Activated CD4-positive, alpha-beta T cell treated with anti-CD3 and anti-CD28 coated beads, Interleukin-2, amount 50 U/mL, for 48 hours (primary cell): ENCODE measurements around the gene TRAPPC1.
A peak's percentile ranks its signal among the peaks of the same experiment; 100 is the strongest.

Experiments used
- DNase-seq, 2 experiments: peaks; one replicate each; pipeline ENCODE4 v3.0.0-alpha.2; 2020

TRAPPC1 gene

DNA sequence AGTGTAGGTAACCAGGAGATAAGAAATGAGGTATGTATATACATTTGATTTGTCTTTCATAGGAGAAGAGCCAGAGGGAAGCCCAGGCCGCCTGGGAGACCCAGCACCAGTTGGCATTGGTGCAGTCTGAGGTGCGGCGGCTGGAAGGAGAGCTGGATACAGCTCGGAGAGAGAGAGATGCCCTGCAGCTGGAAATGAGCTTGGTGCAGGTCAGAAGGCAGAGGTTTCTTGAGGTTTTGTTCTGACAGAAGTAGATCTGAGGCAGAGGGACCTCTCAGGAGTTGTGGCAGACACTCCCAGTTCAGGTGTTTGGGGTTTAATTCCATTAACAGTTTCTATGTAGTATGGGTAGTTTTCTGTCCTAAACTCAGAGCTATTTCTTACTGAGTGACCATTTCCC, 8.3 kb upstream of the TRAPPC1 start:
- DNase-seq = no peak

DNA sequence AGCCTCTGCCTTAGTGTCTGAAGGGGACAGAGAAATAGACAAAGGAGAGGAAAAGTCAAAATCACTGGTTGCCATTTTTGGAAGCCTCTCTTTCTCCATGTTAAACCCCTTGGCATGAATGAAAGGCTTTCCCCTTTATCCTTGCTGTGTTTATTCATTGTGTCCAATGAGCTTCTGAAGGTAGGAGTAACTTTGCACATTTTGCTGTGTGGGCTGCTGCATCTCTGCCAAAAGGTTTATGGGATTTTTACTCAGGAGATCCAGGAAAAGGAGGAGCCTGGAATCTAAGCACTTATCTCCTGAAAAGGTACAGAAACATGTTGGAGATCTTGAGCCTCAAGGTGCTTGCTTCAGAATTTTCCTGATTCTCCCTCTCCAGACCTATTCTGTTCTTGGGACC, 4.1 kb upstream of the TRAPPC1 start:
- no peak for DNase-seq

DNA sequence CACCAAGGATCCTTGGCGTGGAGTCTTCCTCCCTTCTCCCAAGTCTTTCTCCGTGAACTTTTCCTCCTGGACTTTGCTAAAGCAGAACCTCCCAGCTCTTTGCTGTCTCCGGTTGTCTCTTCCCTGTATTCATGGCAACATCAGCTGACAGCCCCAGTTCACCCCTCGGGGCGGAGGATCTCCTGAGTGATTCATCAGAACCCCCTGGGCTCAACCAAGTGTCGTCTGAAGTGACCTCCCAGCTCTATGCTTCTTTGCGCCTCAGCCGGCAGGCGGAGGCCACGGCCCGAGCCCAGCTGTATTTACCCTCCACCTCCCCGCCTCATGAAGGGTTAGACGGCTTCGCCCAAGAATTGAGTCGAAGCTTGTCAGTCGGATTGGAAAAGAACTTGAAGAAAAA, 1.2 kb upstream of the TRAPPC1 start:
- DNase-seq = peak in 1 of 2 experiments; percentile 34

DNA sequence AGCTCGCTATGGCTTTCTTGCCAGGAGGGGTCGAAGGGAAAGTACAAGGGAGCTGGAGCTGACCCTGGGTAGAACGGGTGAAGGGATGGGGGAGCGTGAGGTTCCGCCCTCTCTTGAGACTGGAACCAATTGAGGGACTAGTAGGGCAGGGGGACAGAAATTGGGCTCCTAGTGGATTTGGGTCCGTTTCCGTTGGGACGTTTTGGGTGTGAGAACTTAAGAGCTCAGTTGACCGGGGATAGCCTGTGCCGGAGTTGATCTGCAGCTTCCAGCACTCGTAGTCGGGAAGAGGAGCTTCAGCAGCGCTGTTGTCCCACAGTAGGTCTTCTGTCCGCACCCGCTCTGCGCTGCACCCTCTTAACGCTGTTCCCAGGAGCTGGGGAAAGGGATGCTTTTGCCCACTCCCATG, 741 bp upstream of the TRAPPC1 start:
- peak; percentile 22 to 50 for DNase-seq

DNA sequence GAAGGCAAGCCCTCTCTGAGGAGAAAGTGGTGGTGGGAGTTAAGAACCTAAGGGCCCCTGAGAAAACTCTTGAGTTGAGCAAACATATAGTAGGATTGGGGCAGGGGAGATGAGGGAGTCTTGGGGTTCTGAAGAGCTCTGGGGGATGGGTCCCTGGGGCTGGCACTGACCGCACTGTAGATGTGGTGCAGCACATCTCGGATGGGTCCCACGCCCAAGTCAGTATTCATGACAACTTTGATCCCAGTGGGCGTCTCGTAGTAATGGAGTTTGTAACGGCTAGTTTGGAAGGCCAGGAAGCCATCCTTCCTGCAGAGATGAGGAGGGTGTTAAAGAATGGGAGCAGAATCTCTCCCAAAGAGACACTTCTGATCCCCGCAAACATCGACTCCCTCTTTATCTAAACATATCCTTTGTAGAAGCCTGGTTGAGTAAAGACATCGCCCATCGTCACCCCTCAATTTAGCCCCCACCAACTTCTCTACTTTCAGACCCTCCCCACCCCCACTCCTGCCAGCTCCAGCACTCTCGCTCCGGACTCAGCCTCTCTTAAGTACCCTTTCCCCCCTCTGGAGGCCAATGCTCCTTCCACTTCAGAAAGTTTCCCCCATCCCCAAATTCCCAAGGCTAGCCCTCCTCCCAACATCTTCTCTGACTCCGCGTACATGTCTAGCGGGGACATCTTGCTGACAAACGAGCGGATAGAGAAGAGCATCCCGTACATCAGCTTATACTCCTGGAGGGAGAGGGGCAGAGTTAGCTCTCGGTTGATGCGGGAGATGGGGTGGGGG, 710 bp downstream of the TRAPPC1 start:
- DNase-seq = no peak

DNA sequence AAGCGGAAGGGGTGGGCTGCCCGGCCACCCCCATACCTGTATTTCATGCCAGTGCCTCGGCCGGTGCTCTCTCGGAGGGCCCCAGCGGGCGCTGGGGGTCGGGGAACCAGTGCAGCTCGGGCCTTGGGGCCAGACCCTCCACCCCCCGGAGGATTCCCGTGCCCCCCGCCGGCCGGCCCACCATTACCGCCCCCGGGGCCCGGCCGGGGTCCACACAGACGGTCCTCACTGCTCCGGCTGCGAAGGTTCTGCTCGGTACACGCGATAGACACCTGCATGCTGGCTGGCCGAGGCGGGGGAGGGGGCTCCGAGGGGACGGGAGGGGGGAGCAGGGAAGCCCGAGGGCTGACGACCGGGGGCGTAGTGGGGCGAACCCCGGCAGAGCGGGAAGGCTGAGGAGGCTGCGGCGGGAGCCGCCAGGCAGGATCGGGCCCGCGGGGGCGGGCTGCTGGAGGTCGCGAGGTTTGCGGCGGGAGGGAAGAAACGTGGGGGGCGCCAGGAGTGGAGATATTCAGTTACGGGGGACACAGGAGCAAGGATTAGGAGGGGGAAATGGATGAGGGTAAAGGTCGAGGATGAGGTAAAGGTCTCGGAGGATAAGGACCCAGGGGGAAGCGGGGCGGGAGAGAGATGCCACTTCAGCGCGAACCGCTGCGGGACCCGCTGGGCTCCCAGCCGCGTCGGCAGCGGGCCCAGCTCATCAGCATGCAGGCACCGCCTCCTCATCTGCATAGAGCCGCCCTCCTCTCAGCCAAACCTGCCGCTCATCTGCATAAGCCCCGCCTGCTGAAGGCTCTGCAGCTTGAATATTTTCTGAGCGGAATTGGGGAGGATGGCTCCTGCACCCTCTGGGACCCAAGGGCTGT, 2.4 kb downstream of the TRAPPC1 start, which contains the start of gene KCNAB3:
Gene KCNAB3 (minus strand): TSS at position 699 of the 866 bp plus-strand sequence. CDS start 421 bp downstream, at position 278.
- peak; percentile 59 to 70 for DNase-seq

DNA sequence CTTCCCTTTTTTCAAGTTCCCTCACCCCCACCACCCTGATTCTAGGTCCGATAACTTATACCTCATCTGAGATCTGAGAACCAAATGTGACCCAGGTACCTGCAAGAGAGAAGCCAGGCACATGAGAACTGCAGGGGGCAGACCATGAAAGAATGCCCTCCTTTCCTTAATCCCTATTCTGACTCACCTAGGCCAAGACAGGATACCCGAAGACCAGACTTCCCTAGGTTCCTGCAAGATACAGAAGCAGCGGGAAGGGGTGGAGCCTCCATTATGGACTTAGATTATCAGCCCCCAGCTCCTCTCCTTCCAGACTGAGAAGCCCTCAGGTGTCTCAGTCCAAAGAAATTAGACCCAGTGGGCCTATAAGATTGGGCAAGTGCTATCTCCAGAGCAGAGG, 4.2 kb downstream of the TRAPPC1 start:
- no peak for DNase-seq

DNA sequence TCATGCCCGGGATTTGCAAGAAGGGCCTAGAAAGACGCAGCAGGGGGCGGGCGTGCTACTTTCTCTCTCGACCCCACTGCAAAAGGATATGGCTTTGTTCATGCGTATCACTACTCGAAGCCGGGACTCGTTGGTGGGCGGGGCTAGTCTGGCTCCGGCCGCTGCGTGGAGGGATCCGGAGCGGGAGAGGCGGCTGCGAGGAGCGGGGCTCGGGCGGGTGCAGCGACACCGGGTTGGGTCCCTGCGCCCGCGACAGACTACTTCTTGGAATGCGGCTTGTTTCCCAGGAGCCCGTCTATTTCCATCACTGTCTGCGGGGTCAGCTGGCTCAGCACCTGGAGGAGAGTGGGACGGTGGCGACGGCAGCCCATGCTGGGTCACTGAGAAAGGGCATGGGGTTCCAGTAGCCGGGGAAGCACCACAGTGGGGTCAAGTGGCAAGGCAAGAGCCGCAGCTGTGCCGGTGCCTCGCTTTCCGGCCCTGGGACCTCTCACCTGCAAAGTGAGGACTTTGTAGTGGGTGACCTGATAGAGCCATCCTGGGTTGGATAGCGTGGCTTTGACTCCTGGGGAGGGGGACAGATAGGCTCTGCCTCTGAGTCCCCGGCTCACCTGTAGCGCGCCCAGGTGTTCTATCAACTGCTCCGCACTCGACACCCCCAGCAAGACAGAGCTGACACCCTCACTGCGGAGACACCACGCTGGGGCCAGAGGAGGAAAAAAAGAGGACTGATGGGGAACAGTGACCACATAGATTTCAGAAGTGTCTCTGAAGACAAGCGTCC, 8.7 kb downstream of the TRAPPC1 start:
- peak; percentile 83 to 86 for DNase-seq

DNA sequence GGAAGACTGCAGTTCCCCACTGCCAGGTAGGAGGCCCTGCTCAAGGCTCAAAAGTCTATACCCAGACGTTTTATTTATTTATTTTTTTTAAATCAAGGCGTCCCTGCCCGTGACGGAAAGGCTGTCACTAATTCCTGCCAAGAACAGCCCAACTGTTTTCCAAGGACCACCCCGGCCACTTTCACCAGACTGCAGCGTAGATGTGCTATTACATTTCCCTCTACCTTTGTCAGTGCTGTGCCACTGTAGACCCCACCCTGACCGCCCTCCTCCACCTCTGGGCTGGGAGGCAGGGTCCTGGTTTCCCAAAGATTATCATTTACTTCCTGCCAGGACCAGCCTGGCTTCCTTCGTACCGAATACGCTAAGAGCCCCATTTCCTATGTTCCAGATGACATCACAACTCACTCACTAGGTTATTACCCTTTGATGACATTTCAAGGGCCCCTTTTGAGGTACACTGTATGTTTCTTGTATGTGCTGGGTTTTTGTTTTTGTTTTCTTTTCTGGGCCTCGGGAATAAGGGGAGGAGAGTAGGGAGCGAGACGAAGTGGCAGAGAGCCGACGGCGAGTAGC, 9.4 kb downstream of the TRAPPC1 start:
- DNase-seq = no peak

DNA sequence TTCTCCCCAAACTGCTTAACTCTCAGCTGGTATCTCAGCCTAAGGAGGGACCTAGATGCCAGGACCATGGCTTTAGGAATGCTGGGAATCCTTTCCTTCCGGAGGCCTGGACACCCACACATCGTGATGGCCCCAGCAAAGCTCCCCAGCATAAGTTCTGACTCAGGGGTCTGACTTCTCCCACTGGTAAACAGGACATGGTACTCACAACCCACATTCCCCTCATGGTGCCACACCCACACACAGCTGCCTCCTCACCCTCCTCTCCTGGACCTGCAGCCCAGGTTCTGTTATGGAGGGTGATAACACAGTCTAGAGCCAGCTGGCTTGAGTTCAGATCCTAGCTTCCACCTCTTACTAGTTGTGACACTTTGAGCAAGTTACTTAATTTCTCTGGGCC, 14.9 kb downstream of the TRAPPC1 start:
- DNase-seq = no peak

DNA sequence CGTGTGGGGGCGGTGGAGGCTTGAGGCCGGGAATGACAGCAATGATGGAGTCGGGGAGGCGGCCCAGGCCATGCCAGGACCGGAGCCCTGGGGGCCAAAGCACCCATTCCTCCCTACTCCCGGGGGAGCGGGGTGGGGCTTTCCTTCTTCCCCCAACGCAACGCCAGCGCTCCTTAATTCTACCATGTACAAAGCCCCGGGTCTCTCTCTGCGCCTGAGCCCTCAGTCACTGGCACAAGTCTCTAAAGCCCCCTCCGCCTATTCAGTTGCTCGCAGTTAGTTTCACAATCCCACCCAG, 15.4 kb downstream of the TRAPPC1 start:
- no peak for DNase-seq

DNA sequence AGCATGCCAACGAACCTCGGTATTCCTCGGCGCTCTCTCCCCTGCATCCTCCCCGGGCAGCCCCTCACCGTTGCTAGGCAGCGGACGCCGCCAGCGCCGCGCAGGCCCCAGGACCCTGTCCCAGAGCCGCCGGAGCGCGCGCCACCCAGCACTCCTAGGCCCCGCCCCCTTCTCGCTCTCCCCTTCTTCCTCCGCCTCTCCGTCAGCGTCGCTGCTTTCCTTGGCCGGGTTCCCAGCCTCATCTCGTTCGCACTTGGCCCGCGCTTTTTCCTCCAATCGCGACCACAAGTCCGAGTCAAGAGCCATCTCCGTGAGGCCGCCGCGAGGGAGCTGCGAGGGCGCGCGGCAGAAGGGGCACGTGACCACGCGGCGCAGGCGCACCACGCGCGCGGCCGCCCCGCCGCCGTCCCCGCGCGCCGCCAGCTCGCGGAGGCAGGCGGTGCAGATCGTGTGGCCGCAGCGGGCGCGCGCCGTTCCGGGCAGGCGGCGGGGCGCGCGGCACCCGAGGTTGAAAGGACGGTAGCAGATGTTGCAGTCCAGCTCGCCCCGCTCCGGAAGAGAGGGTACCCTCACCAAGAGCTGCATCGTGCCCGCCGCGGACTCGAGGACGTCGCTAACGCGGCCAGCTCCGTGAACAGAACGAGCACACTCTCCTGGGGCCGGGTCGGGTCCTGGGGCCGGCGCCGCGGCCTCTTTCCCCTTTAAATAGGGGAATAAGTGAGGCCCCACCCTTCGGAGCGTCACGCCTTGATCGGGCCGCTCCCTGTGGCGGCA, 15.9 kb downstream of the TRAPPC1 start, which contains the start of gene RNF227:
Gene RNF227 (minus strand): TSS at position 679 of the 774 bp plus-strand sequence. CDS start 94 bp downstream, at position 585.
- peak; percentile 90 to 92 for DNase-seq

DNA sequence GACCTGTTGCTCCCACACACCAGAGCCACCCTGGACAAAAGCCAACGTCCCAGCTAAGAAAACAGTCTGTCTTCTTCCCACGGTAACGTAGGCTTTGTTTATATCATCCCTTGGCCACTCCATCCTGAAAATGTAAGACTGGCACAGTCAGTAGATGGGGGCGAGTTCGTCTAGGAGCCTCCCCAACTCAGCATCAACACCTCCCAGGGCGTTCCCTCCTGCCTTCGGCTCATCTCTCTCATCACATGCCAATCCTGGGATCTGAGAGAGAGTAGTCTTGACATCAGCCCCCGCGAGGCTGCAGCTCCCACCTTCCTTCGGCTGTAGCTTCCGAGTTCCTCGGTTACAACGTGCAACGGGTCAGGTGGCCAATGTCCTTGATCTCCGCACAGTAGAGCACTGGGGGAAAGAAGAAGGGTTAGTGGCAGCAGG, 16.6 kb downstream of the TRAPPC1 start:
- no peak for DNase-seq

DNA sequence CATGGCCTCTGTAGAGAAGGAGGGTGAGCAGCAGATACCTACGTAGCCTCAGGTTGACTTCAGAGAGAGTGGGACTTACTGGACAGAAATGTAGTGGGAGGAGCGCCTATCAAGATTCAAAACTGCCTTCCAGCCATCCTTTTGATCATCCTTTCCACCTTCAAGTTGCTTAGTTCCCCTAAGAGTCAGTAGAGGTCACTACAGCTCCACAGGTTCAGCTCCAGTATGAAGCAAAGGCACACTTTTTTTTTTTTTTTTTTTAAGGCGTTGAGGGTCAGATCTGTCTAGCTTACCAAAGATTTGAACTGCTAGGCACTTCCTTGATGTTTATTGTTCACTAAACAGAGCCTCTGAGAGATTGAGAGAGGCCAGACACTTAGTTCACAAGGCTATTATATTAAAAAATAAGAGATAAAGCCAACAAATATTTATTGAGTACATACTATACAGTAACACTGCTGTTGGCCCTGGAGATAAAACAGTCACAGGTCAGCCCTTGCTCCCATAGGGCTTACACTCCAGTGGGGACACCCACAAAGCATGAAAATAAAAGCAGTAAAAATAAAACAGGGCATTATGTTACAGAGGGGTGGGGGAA, 18.7 kb downstream of the TRAPPC1 start:
- DNase-seq = peak in 1 of 2 experiments; percentile 28

DNA sequence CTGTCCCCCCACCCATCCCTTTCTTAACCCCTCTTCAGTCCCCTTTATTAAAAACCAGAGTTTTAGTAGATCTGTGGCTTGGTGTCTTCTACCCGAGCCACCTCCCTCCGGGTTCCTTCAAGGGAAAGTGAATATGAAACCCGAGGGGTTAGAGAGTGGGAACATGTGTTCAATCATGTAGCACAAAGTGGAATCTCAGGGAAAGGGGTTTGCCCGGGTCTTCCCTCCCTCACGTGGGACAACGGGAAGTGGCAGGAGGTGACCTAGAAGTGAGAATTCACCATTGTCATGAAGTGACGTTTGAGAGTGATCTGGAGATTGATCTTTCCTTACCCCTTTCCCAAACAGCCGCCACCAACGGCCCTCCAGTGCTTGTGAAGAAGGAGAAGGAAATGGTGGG, 20.6 kb downstream of the TRAPPC1 start:
- no peak for DNase-seq

DNA sequence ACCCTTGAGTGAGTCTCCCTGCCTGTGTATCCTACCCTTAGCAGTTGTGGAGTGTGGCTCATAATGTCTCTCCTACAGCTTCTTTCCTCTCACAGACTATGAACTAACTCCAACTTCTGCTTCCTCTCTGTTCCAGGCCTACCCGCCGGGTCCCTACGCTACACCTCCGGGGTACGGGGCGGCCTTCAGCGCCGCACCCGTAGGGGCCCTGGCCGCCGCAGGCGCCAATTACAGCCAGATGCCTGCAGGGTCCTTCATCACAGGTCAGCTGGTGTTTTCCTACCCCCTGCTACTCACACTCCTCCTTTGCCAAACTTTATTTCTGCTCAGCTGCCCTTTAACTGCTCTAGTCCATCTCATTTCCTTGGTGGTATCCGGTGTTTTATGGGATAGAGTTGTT, 21.0 kb downstream of the TRAPPC1 start:
- no peak for DNase-seq

DNA sequence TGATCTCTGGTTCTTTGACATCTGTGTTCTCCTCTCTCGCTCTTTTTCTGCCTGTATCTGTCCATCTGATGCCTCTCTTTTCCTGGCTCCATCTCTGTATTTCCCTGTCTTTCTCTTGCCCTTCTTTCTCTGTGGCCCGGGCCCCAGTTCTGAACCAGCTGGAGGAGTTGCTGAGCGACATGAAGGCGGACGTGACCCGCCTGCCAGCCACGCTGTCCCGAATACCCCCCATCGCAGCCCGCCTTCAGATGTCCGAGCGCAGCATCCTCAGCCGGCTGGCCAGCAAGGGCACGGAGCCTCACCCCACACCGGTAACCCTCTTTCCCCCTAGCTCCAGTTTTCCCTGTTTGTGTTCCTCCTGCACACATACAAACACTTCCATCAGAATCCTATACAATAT, 21.5 kb downstream of the TRAPPC1 start:
- DNase-seq = no peak

DNA sequence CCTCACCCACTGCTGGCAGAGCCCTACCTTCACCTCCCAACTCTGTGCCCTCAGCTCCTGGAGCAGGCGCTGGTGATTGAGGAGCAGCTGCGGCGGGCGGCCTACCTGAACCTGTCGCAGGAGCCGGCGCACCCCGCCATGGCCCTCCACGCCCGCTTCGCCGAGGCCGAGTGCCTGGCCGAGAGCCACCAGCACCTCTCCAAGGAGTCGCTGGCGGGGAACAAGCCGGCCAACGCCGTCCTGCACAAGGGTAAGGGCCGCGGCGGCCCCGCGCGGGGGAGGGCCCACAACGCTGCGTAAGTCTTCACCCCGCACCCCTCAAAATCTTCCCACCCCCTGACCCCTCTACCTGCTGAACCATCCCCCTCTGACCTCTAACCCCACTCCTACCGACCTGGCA, 22.7 kb downstream of the TRAPPC1 start:
- DNase-seq = no peak

DNA sequence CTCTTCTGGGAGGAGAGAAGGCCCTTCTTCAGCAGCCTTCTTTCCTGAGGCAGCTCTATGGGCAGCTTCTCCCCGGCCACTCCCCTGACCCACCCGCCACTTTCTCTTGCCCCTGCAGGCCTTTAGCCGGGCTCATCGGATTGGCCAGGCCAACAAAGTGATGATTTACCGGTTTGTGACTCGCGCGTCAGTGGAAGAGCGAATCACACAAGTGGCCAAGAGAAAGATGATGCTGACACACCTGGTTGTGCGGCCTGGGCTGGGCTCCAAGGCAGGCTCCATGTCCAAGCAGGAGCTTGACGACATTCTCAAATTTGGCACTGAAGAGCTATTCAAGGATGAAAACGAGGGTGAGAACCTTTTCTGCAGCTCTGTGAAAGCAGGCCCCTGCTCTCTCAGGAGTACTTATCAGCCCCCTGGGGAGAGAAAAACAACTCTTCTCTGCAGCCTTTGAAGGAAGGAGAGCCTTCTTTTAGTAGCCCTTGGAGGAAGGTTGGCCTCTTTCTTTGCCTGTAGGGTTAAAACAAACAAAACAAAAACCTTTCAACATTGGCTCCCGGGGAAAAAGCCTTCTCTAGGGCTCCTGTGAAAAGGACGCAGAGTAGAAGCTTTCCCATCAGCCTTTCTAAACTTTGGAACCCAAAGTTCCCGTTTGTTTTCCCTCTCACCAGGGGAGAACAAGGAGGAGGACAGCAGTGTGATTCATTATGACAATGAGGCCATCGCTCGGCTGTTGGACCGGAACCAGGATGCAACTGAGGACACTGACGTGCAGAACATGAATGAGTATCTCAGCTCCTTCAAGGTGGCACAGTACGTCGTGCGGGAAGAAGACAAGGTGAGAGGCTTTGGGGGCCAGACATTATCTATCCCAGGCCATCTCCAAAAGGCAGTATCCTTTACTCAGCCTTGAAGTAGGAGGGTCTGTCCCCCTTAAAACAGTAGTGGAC, 28.3 kb downstream of the TRAPPC1 start:
- no peak for DNase-seq

DNA sequence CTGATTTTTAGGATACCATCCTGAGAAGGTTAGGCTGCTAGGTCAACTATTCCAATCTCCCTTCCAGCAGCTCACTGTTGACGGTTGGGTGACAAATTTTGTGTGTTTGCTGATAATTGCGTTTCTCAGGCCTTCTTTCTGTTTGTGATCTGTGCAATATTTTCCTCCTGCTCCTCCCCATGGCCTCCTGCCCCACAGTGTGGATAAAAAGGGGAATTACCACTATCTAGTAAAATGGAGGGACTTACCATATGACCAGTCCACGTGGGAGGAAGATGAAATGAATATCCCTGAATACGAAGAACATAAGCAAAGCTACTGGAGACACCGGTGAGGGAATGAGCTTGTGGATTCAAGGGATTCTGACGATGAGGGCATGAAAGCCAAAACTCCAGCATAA, 34.0 kb downstream of the TRAPPC1 start:
- no peak for DNase-seq
